ENCODE results near the gene DOK5. TPM values are rescaled to one million over a fixed set of nuclear protein-coding genes. Genes with fewer than 3 reads are reported as not detected.
"Not testable (repeated sequence)": the region's sequence is repeated elsewhere in the genome, so short reads cannot be mapped to it uniquely, and the experiment has no call there.

The DOK5 gene
- total and polyA plus RNA-seq, 2 experiments from 2014 or later: 5.0 to 6.9 TPM

DNA sequence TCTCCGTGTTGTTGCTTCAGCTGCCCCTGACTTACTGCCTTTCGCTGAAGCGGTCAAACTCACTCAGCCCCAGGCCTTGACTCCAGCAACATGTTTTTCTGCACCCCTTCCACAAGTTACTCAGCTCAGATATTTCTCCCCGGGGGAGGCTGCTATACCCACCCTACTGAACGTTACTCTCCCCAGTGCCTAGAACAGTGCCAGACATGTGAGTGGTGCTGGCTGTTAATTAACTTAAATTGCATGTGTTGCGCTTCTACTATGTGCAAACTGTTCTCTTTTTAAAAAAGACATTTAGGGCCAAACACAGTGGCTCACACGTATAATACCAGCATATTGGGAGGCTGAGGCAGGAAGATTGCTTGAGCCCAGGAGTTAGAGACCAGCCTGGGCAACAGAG lies 41.2 kb upstream of the DOK5 start (continued):
- TF ChIP-seq, protein P1, sequence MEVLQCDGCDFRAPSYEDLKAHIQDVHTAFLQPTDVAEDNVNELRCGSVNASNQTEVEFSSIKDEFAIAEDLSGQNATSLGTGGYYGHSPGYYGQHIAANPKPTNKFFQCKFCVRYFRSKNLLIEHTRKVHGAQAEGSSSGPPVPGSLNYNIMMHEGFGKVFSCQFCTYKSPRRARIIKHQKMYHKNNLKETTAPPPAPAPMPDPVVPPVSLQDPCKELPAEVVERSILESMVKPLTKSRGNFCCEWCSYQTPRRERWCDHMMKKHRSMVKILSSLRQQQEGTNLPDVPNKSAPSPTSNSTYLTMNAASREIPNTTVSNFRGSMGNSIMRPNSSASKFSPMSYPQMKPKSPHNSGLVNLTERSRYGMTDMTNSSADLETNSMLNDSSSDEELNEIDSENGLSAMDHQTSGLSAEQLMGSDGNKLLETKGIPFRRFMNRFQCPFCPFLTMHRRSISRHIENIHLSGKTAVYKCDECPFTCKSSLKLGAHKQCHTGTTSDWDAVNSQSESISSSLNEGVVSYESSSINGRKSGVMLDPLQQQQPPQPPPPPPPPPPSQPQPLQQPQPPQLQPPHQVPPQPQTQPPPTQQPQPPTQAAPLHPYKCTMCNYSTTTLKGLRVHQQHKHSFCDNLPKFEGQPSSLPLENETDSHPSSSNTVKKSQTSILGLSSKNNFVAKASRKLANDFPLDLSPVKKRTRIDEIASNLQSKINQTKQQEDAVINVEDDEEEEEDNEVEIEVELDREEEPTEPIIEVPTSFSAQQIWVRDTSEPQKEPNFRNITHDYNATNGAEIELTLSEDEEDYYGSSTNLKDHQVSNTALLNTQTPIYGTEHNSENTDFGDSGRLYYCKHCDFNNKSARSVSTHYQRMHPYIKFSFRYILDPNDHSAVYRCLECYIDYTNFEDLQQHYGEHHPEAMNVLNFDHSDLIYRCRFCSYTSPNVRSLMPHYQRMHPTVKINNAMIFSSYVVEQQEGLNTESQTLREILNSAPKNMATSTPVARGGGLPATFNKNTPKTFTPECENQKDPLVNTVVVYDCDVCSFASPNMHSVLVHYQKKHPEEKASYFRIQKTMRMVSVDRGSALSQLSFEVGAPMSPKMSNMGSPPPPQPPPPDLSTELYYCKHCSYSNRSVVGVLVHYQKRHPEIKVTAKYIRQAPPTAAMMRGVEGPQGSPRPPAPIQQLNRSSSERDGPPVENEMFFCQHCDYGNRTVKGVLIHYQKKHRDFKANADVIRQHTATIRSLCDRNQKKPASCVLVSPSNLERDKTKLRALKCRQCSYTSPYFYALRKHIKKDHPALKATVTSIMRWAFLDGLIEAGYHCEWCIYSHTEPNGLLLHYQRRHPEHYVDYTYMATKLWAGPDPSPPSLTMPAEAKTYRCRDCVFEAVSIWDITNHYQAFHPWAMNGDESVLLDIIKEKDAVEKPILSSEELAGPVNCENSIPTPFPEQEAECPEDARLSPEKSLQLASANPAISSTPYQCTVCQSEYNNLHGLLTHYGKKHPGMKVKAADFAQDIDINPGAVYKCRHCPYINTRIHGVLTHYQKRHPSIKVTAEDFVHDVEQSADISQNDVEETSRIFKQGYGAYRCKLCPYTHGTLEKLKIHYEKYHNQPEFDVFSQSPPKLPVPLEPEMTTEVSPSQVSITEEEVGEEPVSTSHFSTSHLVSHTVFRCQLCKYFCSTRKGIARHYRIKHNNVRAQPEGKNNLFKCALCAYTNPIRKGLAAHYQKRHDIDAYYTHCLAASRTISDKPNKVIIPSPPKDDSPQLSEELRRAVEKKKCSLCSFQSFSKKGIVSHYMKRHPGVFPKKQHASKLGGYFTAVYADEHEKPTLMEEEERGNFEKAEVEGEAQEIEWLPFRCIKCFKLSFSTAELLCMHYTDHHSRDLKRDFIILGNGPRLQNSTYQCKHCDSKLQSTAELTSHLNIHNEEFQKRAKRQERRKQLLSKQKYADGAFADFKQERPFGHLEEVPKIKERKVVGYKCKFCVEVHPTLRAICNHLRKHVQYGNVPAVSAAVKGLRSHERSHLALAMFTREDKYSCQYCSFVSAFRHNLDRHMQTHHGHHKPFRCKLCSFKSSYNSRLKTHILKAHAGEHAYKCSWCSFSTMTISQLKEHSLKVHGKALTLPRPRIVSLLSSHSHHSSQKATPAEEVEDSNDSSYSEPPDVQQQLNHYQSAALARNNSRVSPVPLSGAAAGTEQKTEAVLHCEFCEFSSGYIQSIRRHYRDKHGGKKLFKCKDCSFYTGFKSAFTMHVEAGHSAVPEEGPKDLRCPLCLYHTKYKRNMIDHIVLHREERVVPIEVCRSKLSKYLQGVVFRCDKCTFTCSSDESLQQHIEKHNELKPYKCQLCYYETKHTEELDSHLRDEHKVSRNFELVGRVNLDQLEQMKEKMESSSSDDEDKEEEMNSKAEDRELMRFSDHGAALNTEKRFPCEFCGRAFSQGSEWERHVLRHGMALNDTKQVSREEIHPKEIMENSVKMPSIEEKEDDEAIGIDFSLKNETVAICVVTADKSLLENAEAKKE (CRISPR knock-in tag; IDR thresholded peaks at IDR 0.05): no peak
- TF ChIP-seq CREB1 (CRISPR knock-in tag; IDR thresholded peaks at IDR 0.05; ENCODE audit: low read depth) (no peak), STAT1 (IDR thresholded peaks at IDR 0.05; ENCODE audit: unreplicated experiment) (no peak), JUNB (IDR thresholded peaks at IDR 0.05; ENCODE audit: unreplicated experiment) (no peak), ZNF331 (CRISPR knock-in tag; IDR thresholded peaks at IDR 0.05; ENCODE audit: low read depth) (no peak)

DNA sequence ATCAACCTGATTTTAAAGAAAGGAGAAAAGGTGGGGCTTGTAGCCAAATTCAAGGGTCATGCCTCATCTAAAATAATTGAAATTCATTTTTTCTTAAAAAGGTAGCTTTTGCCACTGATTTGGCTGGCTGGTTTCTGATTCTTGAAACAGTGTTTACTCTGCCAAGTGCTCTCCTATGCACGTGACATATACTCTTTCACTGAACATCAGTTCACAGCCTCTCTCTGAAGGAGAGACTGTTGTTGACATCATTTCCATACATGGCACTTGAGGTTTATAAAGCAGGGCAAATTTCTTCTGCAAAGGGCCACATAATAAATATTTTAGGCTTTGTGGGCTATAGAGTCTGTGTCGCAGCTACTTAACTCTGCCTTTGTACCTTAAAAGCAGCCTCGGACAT lies 40.4 kb upstream of the DOK5 start:
- Histone ChIP-seq H3K4me1 (ENCODE audit: insufficient read depth) (peaks cover 3% of the 10 kb centered on the region; the same call in 1 of the 2 replicates), H3K4me3 (no peak overlapping the region), H3K9me2 (ENCODE audit: insufficient read depth) (no peaks in the 10 kb centered on the region), H3F3A (replicated peaks; ENCODE audit: low read depth) (no peaks in the 10 kb centered on the region), H4K20me1 (replicated peaks; ENCODE audit: insufficient read depth) (no peaks in the 10 kb centered on the region), H3K4me2 (no peak overlapping the region), H3K36me3 (ENCODE audit: insufficient read depth) (no peaks in the 10 kb centered on the region), H2AFZ (no peak overlapping the region), H3K27ac (ENCODE audit: low read depth) (no peak overlapping the region), H3K79me2 (replicated peaks; ENCODE audit: insufficient read depth) (no peaks in the 10 kb centered on the region), H3K27me3 (ENCODE audit: insufficient read depth) (no peaks in the 10 kb centered on the region)
- no peak for DNase-seq (ENCODE audit: low spot score)
- ATAC-seq: no peak
- peaks cover 6% of the 10 kb centered on the region; the same call in 2 of the 3 replicates for H3K4me1 Mint-ChIP-seq
- H3K36me3 Mint-ChIP-seq (ENCODE audit: low read depth): no peaks in the 10 kb centered on the region
- H3K27me3 Mint-ChIP-seq (ENCODE audit: insufficient read depth, low read depth, poor library complexity): peaks cover 6% of the 10 kb centered on the region
- TF ChIP-seq STAT1 (IDR thresholded peaks at IDR 0.05; ENCODE audit: unreplicated experiment) (no peak), EZH2phosphoT487 (IDR thresholded peaks at IDR 0.05; ENCODE audit: unreplicated experiment) (no peak), NANOG (IDR thresholded peaks at IDR 0.05; ENCODE audit: borderline replicate concordance) (no peak)
- H3K27ac Mint-ChIP-seq: no peak overlapping the region
- H3K9me3 Mint-ChIP-seq: no peaks in the 10 kb centered on the region
- no peak overlapping the region for H3K4me3 Mint-ChIP-seq

DNA sequence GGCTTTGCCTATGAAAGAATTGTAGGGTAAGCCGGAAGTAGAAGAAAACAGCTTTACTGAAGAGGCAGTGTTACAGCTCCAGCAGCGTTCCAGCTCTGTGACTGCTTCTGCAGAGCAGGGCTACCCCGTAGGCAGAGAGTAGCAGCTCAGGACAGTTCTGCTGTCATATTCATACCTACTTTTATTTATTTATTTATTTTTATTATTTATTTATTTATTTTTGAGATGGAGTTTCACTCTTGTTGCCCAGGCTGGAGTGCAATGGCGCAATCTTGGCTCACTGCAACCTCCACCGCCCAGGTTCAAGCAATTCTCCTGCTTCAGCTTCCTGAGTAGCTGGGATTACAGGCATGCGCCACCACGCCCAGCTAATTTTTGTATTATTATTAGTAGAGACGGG lies 39.0 kb upstream of the DOK5 start:
- DNase-seq (ENCODE audit: low spot score); H3K4me1 ChIP-seq (ENCODE audit: insufficient read depth); H3K9me2 ChIP-seq (ENCODE audit: insufficient read depth); H3K36me3 ChIP-seq (ENCODE audit: insufficient read depth); H3K27ac ChIP-seq (ENCODE audit: low read depth); H3K79me2 ChIP-seq (replicated peaks; ENCODE audit: insufficient read depth); H3K27ac Mint-ChIP-seq; H3K4me1 Mint-ChIP-seq; H3K9me3 Mint-ChIP-seq; H3K27me3 Mint-ChIP-seq (ENCODE audit: insufficient read depth, low read depth, poor library complexity); H3K4me3 Mint-ChIP-seq; H4K20me1 ChIP-seq (replicated peaks; ENCODE audit: insufficient read depth); H3K4me3 ChIP-seq; ATAC-seq; H3K27me3 ChIP-seq (ENCODE audit: insufficient read depth); H3F3A ChIP-seq (replicated peaks; ENCODE audit: low read depth); H3K4me2 ChIP-seq; H3K36me3 Mint-ChIP-seq (ENCODE audit: low read depth): not testable (repeated sequence)
- peak overlapping the region; percentile 75 for H2AFZ ChIP-seq

Measured in GM23338 (cell line).